Measurements from ENCODE around the gene GAS6. TPM values are rescaled to one million over a fixed set of nuclear protein-coding genes. Genes with fewer than 3 reads are reported as not detected.

GAS6 gene
- total RNA-seq, 1 donor: 33.3 TPM

GRCh38 chr13:113785051-113786010 lies 78.5 kb downstream of the GAS6 start:
- no peak for TF ChIP-seq CTCF (IDR thresholded peaks at IDR 0.05; ENCODE audit: insufficient read depth, low read length)

GRCh38 chr13:113784645-113785024 lies 79.2 kb downstream of the GAS6 start:
- DNase-seq (ENCODE audit: low read depth): no peak
- TF ChIP-seq CTCF (IDR thresholded peaks at IDR 0.05; ENCODE audit: insufficient read depth, low read length): no peak
- H3K4me3 ChIP-seq (ENCODE audit: low read depth, low read length): no peak overlapping the region

More at GRCh38 chr13:113785051-113786010, 78.5 kb downstream of the GAS6 start:
- DNase-seq (ENCODE audit: low read depth): peak; percentile 48
- no peak overlapping the region for H3K4me3 ChIP-seq (ENCODE audit: low read depth, low read length)

GRCh38 chr13:113783966-113784644 lies 79.8 kb downstream of the GAS6 start:
- DNase-seq (ENCODE audit: low read depth): no peak
- no peak overlapping the region for H3K4me3 ChIP-seq (ENCODE audit: low read depth, low read length)
- no peak for TF ChIP-seq CTCF (IDR thresholded peaks at IDR 0.05; ENCODE audit: insufficient read depth, low read length)

- TF ChIP-seq CTCF (IDR thresholded peaks at IDR 0.05; ENCODE audit: insufficient read depth, low read length): no peak
- no peak for DNase-seq (ENCODE audit: low read depth)
Observed at GRCh38 chr13:113783200-113783881, 80.5 kb downstream of the GAS6 start.

GRCh38 chr13:113782472-113782871 lies 81.4 kb downstream of the GAS6 start:
- no peak overlapping the region for H3K4me3 ChIP-seq (ENCODE audit: low read depth, low read length)
- no peak for DNase-seq (ENCODE audit: low read depth)
- TF ChIP-seq CTCF (IDR thresholded peaks at IDR 0.05; ENCODE audit: insufficient read depth, low read length): no peak

More at GRCh38 chr13:113783200-113783881, 80.5 kb downstream of the GAS6 start:
- H3K4me3 ChIP-seq (ENCODE audit: low read depth, low read length): no peak overlapping the region

- DNase-seq (ENCODE audit: low read depth): no peak
- TF ChIP-seq CTCF (IDR thresholded peaks at IDR 0.05; ENCODE audit: insufficient read depth, low read length): peak; percentile 38
- H3K4me3 ChIP-seq (ENCODE audit: low read depth, low read length): no peak overlapping the region
Observed at GRCh38 chr13:113781571-113781970, 82.3 kb downstream of the GAS6 start.
